Mesothelial cell of epicardium (in vitro differentiated cells): ENCODE results near the gene C4orf17. TPM values are rescaled to one million over a fixed set of nuclear protein-coding genes. Genes with fewer than 3 reads are reported as not detected.

Experiments
- DNase-seq, 2 experiments: peaks; one replicate each; pipeline ENCODE4 v3.0.0; 2021; ENCODE audit warnings: low spot score in 2 of 2; ENCODE audit not compliant: unreplicated experiment in 2 of 2
- H3K27ac Mint-ChIP-seq: 2 replicates; pipeline ENCODE4 v1.8.0; 2021; ENCODE audit warnings: mixed read lengths
- H3K27me3 Mint-ChIP-seq: 2 replicates; pipeline ENCODE4 v1.8.0; 2021; ENCODE audit warnings: low read depth, mixed read lengths
- H3K36me3 Mint-ChIP-seq: 2 replicates; pipeline ENCODE4 v1.8.0; 2021; ENCODE audit warnings: mixed read lengths
- H3K4me1 Mint-ChIP-seq: 2 replicates; pipeline ENCODE4 v1.8.0; 2021; ENCODE audit warnings: mixed read lengths
- H3K4me3 Mint-ChIP-seq: 2 replicates; pipeline ENCODE4 v1.8.0; 2021; ENCODE audit warnings: mild to moderate bottlenecking, moderate library complexity, mixed read lengths
- H3K9me3 Mint-ChIP-seq: 2 replicates; pipeline ENCODE4 v1.8.0; 2021; ENCODE audit warnings: mixed read lengths
- total RNA-seq: library from RNA; stranded (reverse); gene quantifications from 3 replicates; pipeline ENCODE4 v1.2.1, GENCODE V29; 2021
- TF ChIP-seq, protein P1 (sequence below): fragments of 200-600 bp; sonication (generic); IDR thresholded peaks from one replicate; pipeline ENCODE4 v1.5.0; 2021; ENCODE audit warnings: antibody characterized with exemption; ENCODE audit not compliant: unreplicated experiment

Gene C4orf17
- total RNA-seq, 1 donor from 2014 or later, result not detected

DNA sequence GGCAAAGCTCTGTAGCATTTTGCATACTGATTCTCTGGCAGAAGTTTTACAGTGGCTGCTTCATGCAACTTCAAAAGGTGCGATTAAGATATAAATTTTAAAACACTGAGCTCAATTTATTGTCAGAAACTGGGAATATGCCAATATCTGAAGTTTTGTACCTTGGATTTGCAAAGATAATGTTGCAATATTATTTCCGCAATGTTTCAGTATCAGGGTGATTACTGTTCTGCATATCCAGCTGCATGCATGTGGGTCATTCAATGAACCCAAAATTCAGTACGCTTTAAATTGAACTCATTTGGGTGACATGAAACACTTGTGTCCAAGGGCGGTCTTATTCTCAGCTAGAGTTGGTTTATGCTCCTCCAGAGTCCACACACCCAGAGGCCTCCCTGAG is 26.9 kb downstream of the C4orf17 start:
- Mint-ChIP-seq H3K36me3 (no peaks in the 10 kb centered on the region), H3K27me3 (peaks cover 8% of the 10 kb centered on the region), H3K4me3 (no peak overlapping the region), H3K27ac (no peak overlapping the region), H3K4me1 (no peaks in the 10 kb centered on the region), H3K9me3 (no peaks in the 10 kb centered on the region)
- DNase-seq, result no peak
- TF ChIP-seq, protein P1, sequence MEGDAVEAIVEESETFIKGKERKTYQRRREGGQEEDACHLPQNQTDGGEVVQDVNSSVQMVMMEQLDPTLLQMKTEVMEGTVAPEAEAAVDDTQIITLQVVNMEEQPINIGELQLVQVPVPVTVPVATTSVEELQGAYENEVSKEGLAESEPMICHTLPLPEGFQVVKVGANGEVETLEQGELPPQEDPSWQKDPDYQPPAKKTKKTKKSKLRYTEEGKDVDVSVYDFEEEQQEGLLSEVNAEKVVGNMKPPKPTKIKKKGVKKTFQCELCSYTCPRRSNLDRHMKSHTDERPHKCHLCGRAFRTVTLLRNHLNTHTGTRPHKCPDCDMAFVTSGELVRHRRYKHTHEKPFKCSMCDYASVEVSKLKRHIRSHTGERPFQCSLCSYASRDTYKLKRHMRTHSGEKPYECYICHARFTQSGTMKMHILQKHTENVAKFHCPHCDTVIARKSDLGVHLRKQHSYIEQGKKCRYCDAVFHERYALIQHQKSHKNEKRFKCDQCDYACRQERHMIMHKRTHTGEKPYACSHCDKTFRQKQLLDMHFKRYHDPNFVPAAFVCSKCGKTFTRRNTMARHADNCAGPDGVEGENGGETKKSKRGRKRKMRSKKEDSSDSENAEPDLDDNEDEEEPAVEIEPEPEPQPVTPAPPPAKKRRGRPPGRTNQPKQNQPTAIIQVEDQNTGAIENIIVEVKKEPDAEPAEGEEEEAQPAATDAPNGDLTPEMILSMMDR, result no peak

GRCh38 chr4:99540277-99540939 is 29.6 kb downstream of the C4orf17 start:
- Mint-ChIP-seq H3K4me1 (no peaks in the 10 kb centered on the region), H3K4me3 (no peak overlapping the region), H3K27ac (no peak overlapping the region), H3K27me3 (peaks cover 4% of the 10 kb centered on the region), H3K9me3 (peaks cover 8% of the 10 kb centered on the region), H3K36me3 (no peaks in the 10 kb centered on the region)
- no peak for DNase-seq
- TF ChIP-seq, protein P1, result no peak

GRCh38 chr4:99552872-99553271 is 42.1 kb downstream of the C4orf17 start:
- DNase-seq, result no peak
- Mint-ChIP-seq H3K36me3 (no peaks in the 10 kb centered on the region), H3K9me3 (no peaks in the 10 kb centered on the region), H3K27me3 (no peaks in the 10 kb centered on the region), H3K4me3 (no peak overlapping the region), H3K27ac (no peak overlapping the region), H3K4me1 (no peaks in the 10 kb centered on the region)
- TF ChIP-seq, protein P1, result no peak

DNA sequence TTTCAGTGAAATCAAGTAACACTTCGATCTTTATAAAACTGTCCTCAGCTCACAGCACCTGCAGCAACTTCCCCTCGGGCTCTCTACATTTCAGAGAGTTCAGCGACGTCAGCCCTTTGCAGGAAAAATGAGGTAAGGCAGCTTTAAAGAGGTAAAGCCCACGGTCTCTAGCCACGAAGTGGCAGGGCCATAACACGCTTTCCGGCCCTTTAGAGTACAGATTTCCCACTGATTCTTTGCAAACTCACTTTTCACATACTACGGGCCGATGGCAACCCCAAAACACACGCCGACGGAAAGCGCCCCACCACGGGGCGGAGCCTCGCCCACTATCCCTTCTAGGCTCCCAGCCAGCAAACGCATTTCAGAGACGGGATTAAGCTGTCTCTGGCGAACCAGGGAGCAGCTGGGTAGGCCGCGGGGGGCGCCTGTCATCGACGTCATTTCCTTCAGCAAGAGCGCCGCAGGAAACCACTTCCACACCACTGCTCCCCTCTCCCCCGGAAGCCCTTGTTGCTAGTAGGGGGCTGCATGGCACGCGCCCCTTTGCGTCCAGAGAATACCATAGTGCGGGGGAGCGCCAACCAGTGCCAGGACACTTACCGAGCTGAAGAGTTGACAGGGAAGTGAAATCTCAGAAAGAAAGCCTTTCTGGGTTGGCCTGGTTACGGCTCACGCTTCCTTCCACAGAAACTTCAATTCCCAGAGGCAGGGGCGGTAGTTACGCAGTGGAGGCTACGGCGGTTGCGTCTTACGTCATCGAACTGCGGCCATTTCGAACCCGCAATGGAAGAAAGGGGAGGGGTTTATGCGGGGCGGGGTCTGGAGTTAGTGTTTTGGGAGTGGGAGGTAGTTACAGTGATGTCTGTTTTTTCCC is 52.7 kb downstream of the C4orf17 start, which contains the start of gene TRMT10A:
Gene TRMT10A, minus strand, starts transcription at position 730 of the 877 bp plus-strand sequence. CDS start 4,701 bp downstream, outside the sequence.
- Mint-ChIP-seq H3K9me3 (no peaks in the 10 kb centered on the region), H3K27me3 (peaks cover 23% of the 10 kb centered on the region), H3K4me1 (peaks cover 14% of the 10 kb centered on the region), H3K4me3 (peak within 1 kb of the TSS; percentile 99), H3K27ac (peak within 1 kb of the TSS; percentile 100), H3K36me3 (no peaks in the 10 kb centered on the region)
- TF ChIP-seq, protein P1, result no peak
- peak; percentile 90 to 96 for DNase-seq

DNA sequence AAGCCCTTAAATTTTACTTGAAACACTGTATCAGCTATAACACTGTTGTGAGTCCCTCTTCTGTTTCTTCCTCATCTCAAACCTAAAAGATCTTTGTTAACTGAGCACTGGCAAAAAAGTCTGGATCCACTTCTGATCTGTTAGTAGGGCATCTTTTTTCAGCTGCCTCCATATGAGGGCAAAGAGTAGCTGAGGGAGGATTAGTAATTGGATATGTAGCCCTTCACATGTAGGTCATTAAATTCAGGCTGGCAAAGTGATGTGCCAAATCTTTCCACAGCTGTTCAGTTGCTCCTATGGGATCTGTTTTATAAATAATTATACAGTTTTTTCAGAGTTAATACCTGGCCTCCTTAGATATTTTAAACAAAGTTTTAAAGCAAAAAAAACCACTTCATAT is 54.1 kb downstream of the C4orf17 start:
- Mint-ChIP-seq H3K36me3 (no peaks in the 10 kb centered on the region), H3K9me3 (no peaks in the 10 kb centered on the region), H3K27me3 (peaks cover 30% of the 10 kb centered on the region), H3K27ac (no peak overlapping the region), H3K4me3 (peak overlapping the region; percentile 99), H3K4me1 (peaks cover 14% of the 10 kb centered on the region)
- no peak for DNase-seq
- TF ChIP-seq, protein P1, result no peak
